Neural cell (in vitro differentiated cells): ENCODE data around the gene ARNT2. TPM values are rescaled to one million over a fixed set of nuclear protein-coding genes. Genes with fewer than 3 reads are reported as not detected.

Experiments
- H2AFZ ChIP-seq: fragments of 200-600, 300-800 bp; sonication (generic), shearing (Covaris generic); 2 replicates; pipeline ENCODE4 v1.6.0; 2014; ENCODE audit warnings: low read depth, mild to moderate bottlenecking, antibody characterized with exemption, low read length, moderate library complexity
- H3F3A ChIP-seq: fragments of 200-600 bp; shearing (Covaris generic); 2 replicates; pipeline ENCODE4 v1.6.1; 2016; ENCODE audit warnings: mild to moderate bottlenecking, moderate library complexity, mixed read lengths, antibody characterized with exemption, low read length; ENCODE audit not compliant: insufficient read depth, poor library complexity, severe bottlenecking
- H3K27ac ChIP-seq: fragments of 200-600, 300-800 bp; sonication (generic), shearing (Covaris generic); 2 replicates; pipeline ENCODE4 v1.5.1; 2014; ENCODE audit warnings: mild to moderate bottlenecking, low read length, moderate library complexity
- H3K27me3 ChIP-seq: fragments of 300-800, 200-600 bp; sonication (generic), shearing (Covaris generic); 2 replicates; pipeline ENCODE4 v1.6.0; 2014; ENCODE audit warnings: mild to moderate bottlenecking, low read depth, low read length, moderate library complexity; ENCODE audit not compliant: insufficient read depth
- H3K36me3 ChIP-seq: fragments of 300-800, 200-600 bp; sonication (generic), shearing (Covaris generic); 2 replicates; pipeline ENCODE4 v1.5.1; 2014; ENCODE audit warnings: mild to moderate bottlenecking, antibody characterized with exemption, low read length, moderate library complexity; ENCODE audit not compliant: insufficient read depth
- H3K4me2 ChIP-seq: fragments of 300-800, 200-600 bp; sonication (generic), shearing (Covaris generic); 2 replicates; pipeline ENCODE4 v1.6.0; 2014; ENCODE audit warnings: mild to moderate bottlenecking, low read length
- H3K4me3 ChIP-seq: fragments of 300-800, 200-600 bp; sonication (generic), shearing (Covaris generic); 2 replicates; pipeline ENCODE4 v1.5.1; 2014; ENCODE audit warnings: mild to moderate bottlenecking, low read length, moderate library complexity
- H3K79me2 ChIP-seq: fragments of 200-600 bp; shearing (Covaris generic); replicated peaks from 2 replicates; pipeline ENCODE4 v1.6.0; 2014; ENCODE audit warnings: mild to moderate bottlenecking, low read length, moderate library complexity; ENCODE audit not compliant: insufficient read depth
- H3K9ac ChIP-seq: fragments of 300-800, 200-600 bp; sonication (generic), shearing (Covaris generic); 2 replicates; pipeline ENCODE4 v1.6.1; 2016; ENCODE audit warnings: mild to moderate bottlenecking, low read length, mixed read lengths
- H3K9me2 ChIP-seq: fragments of 200-600 bp; shearing (Covaris generic); 2 replicates; pipeline ENCODE4 v1.6.1; 2016; ENCODE audit warnings: mild to moderate bottlenecking, low read length, mixed read lengths; ENCODE audit not compliant: insufficient read depth
- H3K9me3 ChIP-seq: fragments of 200-600, 300-800 bp; sonication (generic), shearing (Covaris generic); 2 replicates; pipeline ENCODE4 v1.6.1; 2016; ENCODE audit warnings: mild to moderate bottlenecking, mixed run types, low read length, moderate library complexity, mixed read lengths
- H4K20me1 ChIP-seq: fragments of 200-600 bp; shearing (Covaris generic); 2 replicates; pipeline ENCODE4 v1.6.1; 2016; ENCODE audit warnings: mild to moderate bottlenecking, mixed run types; ENCODE audit not compliant: insufficient read depth
- CTCF ChIP-seq: fragments of 450-650 bp; IDR thresholded peaks from 2 replicates; pipeline ENCODE4 v1.5.1; 2014; ENCODE audit warnings: antibody characterized with exemption, mild to moderate bottlenecking, moderate library complexity; ENCODE audit not compliant: poor library complexity, severe bottlenecking
- EP300 ChIP-seq: fragments of 450-650 bp; conservative IDR thresholded peaks from 2 replicates; pipeline ENCODE4 v1.6.1; 2014; ENCODE audit warnings: antibody characterized with exemption, mild to moderate bottlenecking, moderate library complexity; ENCODE audit not compliant: poor library complexity, severe bottlenecking
- EZH2 ChIP-seq: fragments of 200-600, 300-800 bp; shearing (Covaris generic), sonication (generic); IDR thresholded peaks from 2 replicates; pipeline ENCODE4 v1.6.1; 2014; ENCODE audit warnings: antibody characterized with exemption, low read length, borderline replicate concordance, mild to moderate bottlenecking; ENCODE audit not compliant: insufficient read depth, poor library complexity, severe bottlenecking
- MXI1 ChIP-seq: fragments of 450-650 bp; conservative IDR thresholded peaks from 2 replicates; pipeline ENCODE4 v1.6.1; 2014; ENCODE audit warnings: antibody characterized with exemption, mild to moderate bottlenecking; ENCODE audit not compliant: poor library complexity, severe bottlenecking
- RAD21 ChIP-seq: fragments of 450-650 bp; conservative IDR thresholded peaks from 2 replicates; pipeline ENCODE4 v1.6.1; 2014; ENCODE audit warnings: antibody characterized with exemption, mild to moderate bottlenecking, moderate library complexity
- REST ChIP-seq: IDR thresholded peaks from 2 replicates; pipeline ENCODE4 v1.6.1; 2012; ENCODE audit warnings: borderline replicate concordance
- SMC3 ChIP-seq: fragments of 450-650 bp; conservative IDR thresholded peaks from 2 replicates; pipeline ENCODE4 v1.6.1; 2014; ENCODE audit warnings: antibody characterized with exemption, mild to moderate bottlenecking, moderate library complexity; ENCODE audit not compliant: poor library complexity
- TAF1 ChIP-seq: IDR thresholded peaks from 2 replicates; pipeline ENCODE4 v1.6.1; 2012; ENCODE audit warnings: low read depth
- polyA plus RNA-seq: library from polyadenylated mRNA; depleted of rRNA; stranded (reverse); fragments of >200 nt; gene quantifications from 2 replicates; pipeline ENCODE4 v1.2.3, GENCODE V29; 2014

ARNT2 gene
- polyA plus RNA-seq, 1 donor from 2014 or later: 41.2 TPM

- H3K4me2 ChIP-seq: no peak overlapping the region
- H3K9ac ChIP-seq: no peak overlapping the region
- no peak overlapping the region for H3K4me3 ChIP-seq
- H3K27me3 ChIP-seq: no peaks in the 10 kb centered on the region
- no peak overlapping the region for H3K27ac ChIP-seq
- no peak overlapping the region for H2AFZ ChIP-seq
- TF ChIP-seq MXI1 (no peak), SMC3 (no peak), CTCF (no peak)
- no peaks in the 10 kb centered on the region for H3K79me2 ChIP-seq
- no peaks in the 10 kb centered on the region for H3K9me3 ChIP-seq
- no peaks in the 10 kb centered on the region for H4K20me1 ChIP-seq
- H3K9me2 ChIP-seq: no peaks in the 10 kb centered on the region
- no peaks in the 10 kb centered on the region for H3K36me3 ChIP-seq
- no peaks in the 10 kb centered on the region for H3F3A ChIP-seq
These were observed 222.5 kb downstream of the ARNT2 start for GRCh38 chr15:80626643-80627120.

GRCh38 chr15:80629355-80629754 lies 225.2 kb downstream of the ARNT2 start:
- no peaks in the 10 kb centered on the region for H3K27me3 ChIP-seq

More at GRCh38 chr15:80629355-80629754, 225.2 kb downstream of the ARNT2 start:
- Histone ChIP-seq H3K27ac (peak overlapping the region; percentile 55), H3K4me3 (peak overlapping the region; percentile 13), H3K36me3 (no peaks in the 10 kb centered on the region), H3K79me2 (no peaks in the 10 kb centered on the region), H3K4me2 (peak overlapping the region; percentile 25), H4K20me1 (no peaks in the 10 kb centered on the region), H3K9ac (no peak overlapping the region), H3F3A (no peaks in the 10 kb centered on the region), H2AFZ (no peak overlapping the region), H3K9me2 (no peaks in the 10 kb centered on the region), H3K9me3 (no peaks in the 10 kb centered on the region)
- TF ChIP-seq EZH2 (no peak), REST (no peak), RAD21 (no peak), EP300 (peak; percentile 53), TAF1 (no peak)
